H1 (cell line): ENCODE results near the gene OR2A2. TPM values are rescaled to one million over a fixed set of nuclear protein-coding genes. Genes with fewer than 3 reads are reported as not detected.
"Not testable (repeated sequence)": the region's sequence is repeated elsewhere in the genome, so short reads cannot be mapped to it uniquely, and the experiment has no call there.

Experiments used
- CTCF ChIA-PET: fragments of 300-600 bp; sonication (Branson Sonifier 250); formaldehyde crosslinking; loops from one replicate; lab custom pipeline; 2021; ENCODE audit not compliant: partially characterized antibody; lab: Charles Lee
- POLR2A ChIA-PET: fragments of 300-600 bp; sonication (Branson Sonifier 250); formaldehyde crosslinking; loops from one replicate; lab custom pipeline; 2021; ENCODE audit warnings: inconsistent platforms; ENCODE audit not compliant: partially characterized antibody; lab: Charles Lee
- DNase-seq, 2 experiments: peaks; one replicate each; pipeline versions ENCODE4 v3.0.0 to v3.0.0-alpha.2; 2010 to 2022; ENCODE audit warnings: low spot score in 2 of 2, low read depth in 1 of 2, mixed read lengths in 1 of 2
- FAIRE-seq: peaks from 2 replicates; lab custom pipeline; 2011; peaks lifted over from hg19 to GRCh38; lab: Jason Lieb, UNC
- H2AFZ ChIP-seq: 2 replicates; pipeline ENCODE4 v1.8.1; 2012; ENCODE audit warnings: low read length, inconsistent platforms
- H2AK5ac ChIP-seq: 2 replicates; pipeline ENCODE4 v1.6.1; 2013; ENCODE audit warnings: low read depth, low read length
- H2BK120ac ChIP-seq: replicated peaks from 2 replicates; pipeline ENCODE3; 2013; ENCODE audit warnings: low read depth, low read length, inconsistent platforms
- H2BK12ac ChIP-seq: 2 replicates; pipeline ENCODE4 v1.6.1; 2013; ENCODE audit warnings: low read depth, low read length
- H2BK15ac ChIP-seq: 2 replicates; pipeline ENCODE4 v1.6.1; 2013; ENCODE audit warnings: low read length
- H2BK20ac ChIP-seq: 2 replicates; pipeline ENCODE4 v1.6.1; 2013; ENCODE audit warnings: low read length
- H2BK5ac ChIP-seq: 2 replicates; pipeline ENCODE4 v1.6.1; 2013; ENCODE audit warnings: low read depth, low read length
- H3K14ac ChIP-seq: 2 replicates; pipeline ENCODE4 v1.6.1; 2013; ENCODE audit warnings: inconsistent platforms; ENCODE audit not compliant: insufficient read length
- H3K18ac ChIP-seq: 2 replicates; pipeline ENCODE4 v1.6.1; 2013; ENCODE audit warnings: low read length; ENCODE audit errors: extremely low read depth
- H3K23ac ChIP-seq: 2 replicates; pipeline ENCODE4 v1.6.1; 2013; ENCODE audit warnings: inconsistent platforms; ENCODE audit not compliant: insufficient read length
- H3K23me2 ChIP-seq: 2 replicates; pipeline ENCODE4 v1.6.1; 2013; ENCODE audit warnings: low read depth, low read length
- H3K27ac ChIP-seq: 2 replicates; pipeline ENCODE4 v1.6.1; 2011; ENCODE audit warnings: low read depth, low read length, inconsistent platforms
- H3K27me3 ChIP-seq, 4 experiments: replicated peaks in 1 of 4; 1 replicate in 1 of 4; 2 replicates in 3 of 4; pipeline versions ENCODE4 v1.6.1 to v1.8.1; 2011 to 2013; ENCODE audit warnings: low read length in 3 of 4, mild to moderate bottlenecking in 3 of 4, inconsistent platforms in 2 of 4, mixed read lengths in 2 of 4, moderate library complexity in 1 of 4; ENCODE audit not compliant: control insufficient read depth in 3 of 4, insufficient read depth in 3 of 4; ENCODE audit errors: extremely low read depth in 1 of 4
- H3K36me3 ChIP-seq, 4 experiments: 2 replicates each; pipeline versions ENCODE4 v1.6.1 to v1.8.1; 2011 to 2013; ENCODE audit warnings: mild to moderate bottlenecking in 4 of 4, low read length in 3 of 4, moderate library complexity in 2 of 4, control low read depth in 1 of 4, inconsistent platforms in 1 of 4; ENCODE audit not compliant: insufficient read depth in 4 of 4, control insufficient read depth in 2 of 4
- H3K4ac ChIP-seq: replicated peaks from 2 replicates; pipeline ENCODE3; 2013; ENCODE audit warnings: low read length, low read depth, mixed read lengths, inconsistent platforms; ENCODE audit not compliant: insufficient read length
- H3K4me1 ChIP-seq, 4 experiments: replicated peaks in 1 of 4; 1 replicate in 1 of 4; 2 replicates in 3 of 4; pipeline versions ENCODE4 v1.6.1 to v1.8.1; 2011 to 2013; ENCODE audit warnings: low read length in 3 of 4, inconsistent platforms in 2 of 4, mixed read lengths in 1 of 4; ENCODE audit not compliant: insufficient read depth in 4 of 4, control insufficient read depth in 3 of 4
- H3K4me2 ChIP-seq, 2 experiments: 2 replicates each; pipeline versions ENCODE4 v1.6.1 to v1.8.1; 2011 to 2013; ENCODE audit warnings: low read depth in 2 of 2, low read length in 2 of 2, control low read depth in 1 of 2, inconsistent platforms in 1 of 2, mild to moderate bottlenecking in 1 of 2; ENCODE audit not compliant: insufficient read depth in 1 of 2
- H3K4me3 ChIP-seq, 4 experiments: fragments of 200-600, 300-600 bp in 1 of 4; sonication (generic), shearing (Covaris generic), sonication (Bioruptor Twin) in 1 of 4; 2 replicates each; pipeline versions ENCODE4 v1.5.1 to v1.8.1; 2011 to 2016; ENCODE audit warnings: low read length in 4 of 4, low read depth in 3 of 4, control low read depth in 2 of 4, inconsistent platforms in 2 of 4, mild to moderate bottlenecking in 2 of 4, mixed read lengths in 1 of 4, moderate library complexity in 1 of 4; ENCODE audit not compliant: insufficient read depth in 2 of 4; ENCODE audit errors: extremely low read depth in 1 of 4
- H3K56ac ChIP-seq: replicated peaks from 2 replicates; pipeline ENCODE3; 2013; ENCODE audit warnings: low read depth, mild to moderate bottlenecking, mixed read lengths, low read length, inconsistent platforms; ENCODE audit not compliant: insufficient read length
- H3K79me1 ChIP-seq: 2 replicates; pipeline ENCODE4 v1.6.1; 2013; ENCODE audit warnings: low read depth, low read length, control low read depth
- H3K79me2 ChIP-seq, 2 experiments: 2 replicates each; pipeline versions ENCODE4 v1.6.1 to v1.8.1; 2012 to 2013; ENCODE audit warnings: low read length in 2 of 2, mild to moderate bottlenecking in 2 of 2, inconsistent platforms in 1 of 2; ENCODE audit not compliant: insufficient read depth in 2 of 2, control insufficient read depth in 1 of 2
- H3K9ac ChIP-seq, 4 experiments: replicated peaks in 1 of 4; 1 replicate in 1 of 4; 2 replicates in 3 of 4; pipeline versions ENCODE4 v1.6.1 to v1.8.1; 2011 to 2013; ENCODE audit warnings: low read depth in 3 of 4, low read length in 3 of 4, control low read depth in 2 of 4, mild to moderate bottlenecking in 2 of 4, moderate library complexity in 2 of 4, inconsistent platforms in 1 of 4; ENCODE audit errors: extremely low read depth in 1 of 4
- H3K9me3 ChIP-seq, 2 experiments: 2 replicates each; pipeline versions ENCODE4 v1.6.1 to v1.8.1; 2012 to 2013; ENCODE audit warnings: mild to moderate bottlenecking in 2 of 2, moderate library complexity in 2 of 2, control low read depth in 1 of 2, inconsistent platforms in 1 of 2, low read depth in 1 of 2, low read length in 1 of 2, mixed read lengths in 1 of 2; ENCODE audit not compliant: insufficient read depth in 2 of 2
- H4K20me1 ChIP-seq, 2 experiments: replicated peaks in 1 of 2; 2 replicates each; pipeline versions ENCODE3 to v1.8.1; 2011 to 2013; ENCODE audit warnings: inconsistent platforms in 2 of 2, low read length in 2 of 2, mild to moderate bottlenecking in 1 of 2; ENCODE audit not compliant: insufficient read depth in 2 of 2, control insufficient read depth in 1 of 2
- H4K5ac ChIP-seq: 2 replicates; pipeline ENCODE4 v1.6.1; 2013; ENCODE audit warnings: low read length, low read depth, mixed read lengths, inconsistent platforms; ENCODE audit not compliant: insufficient read length
- H4K8ac ChIP-seq: 2 replicates; pipeline ENCODE4 v1.8.0; 2013; ENCODE audit warnings: mild to moderate bottlenecking, moderate library complexity, low read length, inconsistent platforms; ENCODE audit not compliant: insufficient read depth; ENCODE audit errors: extremely low read depth
- H4K91ac ChIP-seq: replicated peaks from 2 replicates; pipeline ENCODE3; 2013; ENCODE audit warnings: low read length, mixed read lengths, inconsistent platforms; ENCODE audit not compliant: insufficient read length
- WGBS, 2 experiments: shearing (Covaris generic) in 1 of 2; methylation state at CpG; one replicate each; pipeline versions ENCODE4 v1.1.6 to v1.1.7; 2013 to 2015; ENCODE audit warnings: low lambda C conversion rate in 2 of 2, mixed read lengths in 2 of 2, inconsistent platforms in 1 of 2, low coverage in 1 of 2, missing lambda C conversion rate in 1 of 2; ENCODE audit not compliant: insufficient replicate concordance in 2 of 2, insufficient coverage in 1 of 2, insufficient read length in 1 of 2; ENCODE audit errors: extremely low coverage in 1 of 2, missing lambda C conversion rate in 1 of 2; 5-methylcytosine and 5-hydroxymethylcytosine counted together
- polyA plus RNA-seq, 7 experiments: library from polyadenylated mRNA; depleted of rRNA in 3 of 7; stranded (reverse) in 5 of 7; unstranded in 2 of 7; fragments of >200 nt in 5 of 7; fragments of 200-250 nt in 2 of 7; gene quantifications; 1 replicate in 5 of 7; 2 replicates in 1 of 7; 4 replicates in 1 of 7; pipeline versions ENCODE4 v1.2.1 to v1.2.3, GENCODE V29; 2011 to 2013; ENCODE audit warnings: missing spikeins in 2 of 7, mixed read lengths in 2 of 7
- total RNA-seq: library from RNA; stranded (reverse); fragmentation: NEBNext Ultra II Directional; extraction: Animal tissue kit (Norgen Biotek cat#: 25700); gene quantifications from 2 replicates; pipeline ENCODE4 v1.2.1, GENCODE V29; 2021

Gene OR2A2
- total and polyA plus RNA-seq, 2 of the 8 experiments (the other 6 are each of a cell fraction or from before 2014, with no cell fraction given): not detected

GRCh38 chr7:144129601-144130000 lies 20.2 kb downstream of the OR2A2 start:
- 97% methylated on average over 9 of the region's 9 CpGs; no CpG with 5 or more reads in 1 of the 2 experiments for whole genome bisulfite sequencing, 2 experiments

More at GRCh38 chr7:144129601-144130000, 20.2 kb downstream of the OR2A2 start:
- H3K23ac ChIP-seq, H3K4me3 ChIP-seq, H2AFZ ChIP-seq, H3K4me1 ChIP-seq, H2BK12ac ChIP-seq, H2BK15ac ChIP-seq, H4K5ac ChIP-seq, FAIRE-seq, H4K8ac ChIP-seq, H3K18ac ChIP-seq, H2AK5ac ChIP-seq, H3K56ac ChIP-seq, H3K4me2 ChIP-seq, DNase-seq, H2BK20ac ChIP-seq, H4K91ac ChIP-seq, POLR2A ChIA-PET, H3K9me3 ChIP-seq, H3K14ac ChIP-seq, H3K9ac ChIP-seq, H3K27me3 ChIP-seq, CTCF ChIA-PET, H3K79me2 ChIP-seq, H2BK5ac ChIP-seq, H3K23me2 ChIP-seq, H4K20me1 ChIP-seq, H2BK120ac ChIP-seq, H3K36me3 ChIP-seq, H3K4ac ChIP-seq, H3K27ac ChIP-seq, H3K79me1 ChIP-seq: not testable (repeated sequence)
